SK-N-SH treated with all-trans-retinoic acid at 6 μM for 48 hours (cell line): ENCODE results near the gene NRAS.

ENCODE experiments used
- ATAC-seq: fragments of 200-7000 bp; cut with Tn5 transposase; 3 replicates; pipeline ENCODE4 v1.9.1; 2020; ENCODE audit warnings: mild to moderate bottlenecking, moderate library complexity
- BACH2 ChIP-seq: fragments of 250-450 bp; sonication (Bioruptor Pico); IDR thresholded peaks from 2 replicates; pipeline ENCODE4 v1.9.0; 2021; ENCODE audit warnings: mild to moderate bottlenecking, borderline replicate concordance
- CSDC2 ChIP-seq: fragments of 250-450 bp; sonication (Bioruptor Pico); IDR thresholded peaks from 2 replicates; pipeline ENCODE4 v1.5.0; 2020; ENCODE audit warnings: mild to moderate bottlenecking, moderate library complexity
- ISL1 ChIP-seq: fragments of 250-450 bp; sonication (Bioruptor Pico); IDR thresholded peaks from 2 replicates; pipeline ENCODE4 v2.1.2; 2022; ENCODE audit warnings: mild to moderate bottlenecking, moderate library complexity
- OSR1 ChIP-seq: fragments of 250-450 bp; sonication (Bioruptor Pico); IDR thresholded peaks from 2 replicates; pipeline ENCODE4 v1.8.0; 2022; ENCODE audit warnings: moderate library complexity, mild to moderate bottlenecking, inconsistent platforms
- POU6F1 ChIP-seq: fragments of 250-450 bp; sonication (Bioruptor Pico); IDR thresholded peaks from 2 replicates; pipeline ENCODE4 v1.8.0; 2021; ENCODE audit warnings: low read depth, mild to moderate bottlenecking, moderate library complexity, borderline replicate concordance
- PPARA ChIP-seq: fragments of 250-450 bp; sonication (Bioruptor Pico); IDR thresholded peaks from 2 replicates; pipeline ENCODE4 v1.5.0; 2020; ENCODE audit warnings: mild to moderate bottlenecking, borderline replicate concordance
- RARB ChIP-seq: fragments of 250-450 bp; sonication (Bioruptor Pico); IDR thresholded peaks from 2 replicates; pipeline ENCODE4 v1.8.0; 2021; ENCODE audit warnings: mild to moderate bottlenecking, moderate library complexity
- SNAI2 ChIP-seq: fragments of 250-450 bp; sonication (Bioruptor Pico); IDR thresholded peaks from 2 replicates; pipeline ENCODE4 v1.5.0; 2020; ENCODE audit warnings: mild to moderate bottlenecking, moderate library complexity
- ZC3H10 ChIP-seq: fragments of 250-450 bp; sonication (Bioruptor Pico); IDR thresholded peaks from 2 replicates; pipeline ENCODE4 v1.5.1; 2021; ENCODE audit warnings: mild to moderate bottlenecking, moderate library complexity
- ZFP3 ChIP-seq: fragments of 250-450 bp; sonication (Bioruptor Pico); IDR thresholded peaks from 2 replicates; pipeline ENCODE4 v1.5.0; 2020; ENCODE audit warnings: mild to moderate bottlenecking, moderate library complexity
- ZFP30 ChIP-seq: fragments of 450-650 bp; formaldehyde crosslinking; IDR thresholded peaks from 2 replicates; pipeline ENCODE4 v1.5.0; 2022; ENCODE audit warnings: mild to moderate bottlenecking, moderate library complexity
- ZNF70 ChIP-seq: fragments of 450-650 bp; formaldehyde crosslinking; IDR thresholded peaks from 2 replicates; pipeline ENCODE4 v1.5.0; 2020; ENCODE audit warnings: mild to moderate bottlenecking, moderate library complexity
- ZNF8 ChIP-seq: fragments of 450-650 bp; formaldehyde crosslinking; IDR thresholded peaks from 2 replicates; pipeline ENCODE4 v1.5.0; 2020; ENCODE audit warnings: mild to moderate bottlenecking, moderate library complexity
- TF ChIP-seq, protein P1 (sequence below): fragments of 250-450 bp; sonication (Bioruptor Pico); IDR thresholded peaks from 2 replicates; pipeline ENCODE4 v1.5.1; 2020; ENCODE audit warnings: low read depth, mild to moderate bottlenecking, moderate library complexity
- TF ChIP-seq, protein P2 (sequence below): fragments of 250-450 bp; sonication (Bioruptor Pico); IDR thresholded peaks from 2 replicates; pipeline ENCODE4 v1.5.0; 2020; ENCODE audit warnings: mild to moderate bottlenecking, moderate library complexity
- TF ChIP-seq, protein P3 (sequence below): fragments of 250-450 bp; sonication (Bioruptor Pico); IDR thresholded peaks from 2 replicates; pipeline ENCODE4 v1.5.1; 2021; ENCODE audit warnings: mild to moderate bottlenecking, moderate library complexity
- TF ChIP-seq, protein P4 (sequence below): fragments of 250-450 bp; sonication (Bioruptor Pico); IDR thresholded peaks from 2 replicates; pipeline ENCODE4 v1.8.0; 2020; ENCODE audit warnings: mild to moderate bottlenecking, moderate library complexity, borderline replicate concordance

Gene NRAS

GRCh38 chr1:114753143-114753542, 36.6 kb upstream of the NRAS start (continued):
- TF ChIP-seq CSDC2 = no peak
- no peak for TF ChIP-seq ZC3H10 (CRISPR knock-in tag)
- no peak for TF ChIP-seq RARB
- TF ChIP-seq ZFP30 (CRISPR knock-in tag) = no peak
- TF ChIP-seq, all 23 proteins: peak for 0

GRCh38 chr1:114750780-114751179, 34.2 kb upstream of the NRAS start:
- ATAC-seq = no peak
- TF ChIP-seq ZFP3 (CRISPR knock-in tag) (no peak), OSR1 (CRISPR knock-in tag) (no peak), POU6F1 (CRISPR knock-in tag) (no peak)

- TF ChIP-seq PPARA (CRISPR knock-in tag) = no peak
- TF ChIP-seq ZFP3 (CRISPR knock-in tag) = no peak
- TF ChIP-seq ISL1 (CRISPR knock-in tag) = no peak
- no peak for ATAC-seq
These were observed 33.3 kb upstream of the NRAS start for GRCh38 chr1:114749835-114750234.

- no peak for ATAC-seq
These were observed 30.0 kb upstream of the NRAS start for GRCh38 chr1:114746450-114747121.

DNA sequence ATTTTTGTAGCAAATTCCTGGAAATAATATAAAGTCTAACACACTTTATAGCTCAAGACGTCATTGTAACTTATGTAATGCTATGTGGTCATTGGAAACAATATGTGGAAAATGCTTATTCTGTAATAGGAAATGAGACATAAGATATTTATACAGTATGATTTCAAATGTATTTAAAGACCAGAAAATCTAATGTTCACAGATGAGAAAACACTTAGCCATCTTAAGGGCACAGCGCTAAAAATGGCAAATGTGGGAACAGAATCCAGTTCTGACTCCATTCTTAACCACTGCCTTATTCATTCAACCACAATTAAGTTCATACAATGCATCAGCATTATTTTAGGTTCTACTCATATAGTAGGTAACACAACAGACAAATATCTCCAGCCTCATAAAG, 28.7 kb upstream of the NRAS start:
- ATAC-seq = no peak
- TF ChIP-seq ZC3H10 (CRISPR knock-in tag) = no peak
- TF ChIP-seq CSDC2 = no peak
- no peak for TF ChIP-seq SNAI2 (CRISPR knock-in tag)
- no peak for TF ChIP-seq ZNF8 (CRISPR knock-in tag)
- TF ChIP-seq ZNF70 (CRISPR knock-in tag) = no peak
- TF ChIP-seq RARB = no peak
- TF ChIP-seq, protein P1, sequence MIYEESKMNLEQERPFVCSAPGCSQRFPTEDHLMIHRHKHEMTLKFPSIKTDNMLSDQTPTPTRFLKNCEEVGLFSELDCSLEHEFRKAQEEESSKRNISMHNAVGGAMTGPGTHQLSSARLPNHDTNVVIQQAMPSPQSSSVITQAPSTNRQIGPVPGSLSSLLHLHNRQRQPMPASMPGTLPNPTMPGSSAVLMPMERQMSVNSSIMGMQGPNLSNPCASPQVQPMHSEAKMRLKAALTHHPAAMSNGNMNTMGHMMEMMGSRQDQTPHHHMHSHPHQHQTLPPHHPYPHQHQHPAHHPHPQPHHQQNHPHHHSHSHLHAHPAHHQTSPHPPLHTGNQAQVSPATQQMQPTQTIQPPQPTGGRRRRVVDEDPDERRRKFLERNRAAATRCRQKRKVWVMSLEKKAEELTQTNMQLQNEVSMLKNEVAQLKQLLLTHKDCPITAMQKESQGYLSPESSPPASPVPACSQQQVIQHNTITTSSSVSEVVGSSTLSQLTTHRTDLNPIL = no peak
- no peak for TF ChIP-seq ZFP3 (CRISPR knock-in tag)
- TF ChIP-seq, protein P2, sequence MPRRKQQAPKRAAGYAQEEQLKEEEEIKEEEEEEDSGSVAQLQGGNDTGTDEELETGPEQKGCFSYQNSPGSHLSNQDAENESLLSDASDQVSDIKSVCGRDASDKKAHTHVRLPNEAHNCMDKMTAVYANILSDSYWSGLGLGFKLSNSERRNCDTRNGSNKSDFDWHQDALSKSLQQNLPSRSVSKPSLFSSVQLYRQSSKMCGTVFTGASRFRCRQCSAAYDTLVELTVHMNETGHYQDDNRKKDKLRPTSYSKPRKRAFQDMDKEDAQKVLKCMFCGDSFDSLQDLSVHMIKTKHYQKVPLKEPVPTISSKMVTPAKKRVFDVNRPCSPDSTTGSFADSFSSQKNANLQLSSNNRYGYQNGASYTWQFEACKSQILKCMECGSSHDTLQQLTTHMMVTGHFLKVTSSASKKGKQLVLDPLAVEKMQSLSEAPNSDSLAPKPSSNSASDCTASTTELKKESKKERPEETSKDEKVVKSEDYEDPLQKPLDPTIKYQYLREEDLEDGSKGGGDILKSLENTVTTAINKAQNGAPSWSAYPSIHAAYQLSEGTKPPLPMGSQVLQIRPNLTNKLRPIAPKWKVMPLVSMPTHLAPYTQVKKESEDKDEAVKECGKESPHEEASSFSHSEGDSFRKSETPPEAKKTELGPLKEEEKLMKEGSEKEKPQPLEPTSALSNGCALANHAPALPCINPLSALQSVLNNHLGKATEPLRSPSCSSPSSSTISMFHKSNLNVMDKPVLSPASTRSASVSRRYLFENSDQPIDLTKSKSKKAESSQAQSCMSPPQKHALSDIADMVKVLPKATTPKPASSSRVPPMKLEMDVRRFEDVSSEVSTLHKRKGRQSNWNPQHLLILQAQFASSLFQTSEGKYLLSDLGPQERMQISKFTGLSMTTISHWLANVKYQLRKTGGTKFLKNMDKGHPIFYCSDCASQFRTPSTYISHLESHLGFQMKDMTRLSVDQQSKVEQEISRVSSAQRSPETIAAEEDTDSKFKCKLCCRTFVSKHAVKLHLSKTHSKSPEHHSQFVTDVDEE (CRISPR knock-in tag) = no peak
- TF ChIP-seq, protein P3, sequence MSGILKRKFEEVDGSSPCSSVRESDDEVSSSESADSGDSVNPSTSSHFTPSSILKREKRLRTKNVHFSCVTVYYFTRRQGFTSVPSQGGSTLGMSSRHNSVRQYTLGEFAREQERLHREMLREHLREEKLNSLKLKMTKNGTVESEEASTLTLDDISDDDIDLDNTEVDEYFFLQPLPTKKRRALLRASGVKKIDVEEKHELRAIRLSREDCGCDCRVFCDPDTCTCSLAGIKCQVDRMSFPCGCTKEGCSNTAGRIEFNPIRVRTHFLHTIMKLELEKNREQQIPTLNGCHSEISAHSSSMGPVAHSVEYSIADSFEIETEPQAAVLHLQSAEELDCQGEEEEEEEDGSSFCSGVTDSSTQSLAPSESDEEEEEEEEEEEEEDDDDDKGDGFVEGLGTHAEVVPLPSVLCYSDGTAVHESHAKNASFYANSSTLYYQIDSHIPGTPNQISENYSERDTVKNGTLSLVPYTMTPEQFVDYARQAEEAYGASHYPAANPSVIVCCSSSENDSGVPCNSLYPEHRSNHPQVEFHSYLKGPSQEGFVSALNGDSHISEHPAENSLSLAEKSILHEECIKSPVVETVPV (CRISPR knock-in tag) = no peak
- no peak for TF ChIP-seq BACH2 (CRISPR knock-in tag)

More at GRCh38 chr1:114746450-114747121, 30.0 kb upstream of the NRAS start:
- TF ChIP-seq ISL1 (CRISPR knock-in tag) (no peak), SNAI2 (CRISPR knock-in tag) (no peak), ZNF70 (CRISPR knock-in tag) (no peak), OSR1 (CRISPR knock-in tag) (no peak)
- TF ChIP-seq, protein P1 = no peak
- TF ChIP-seq, protein P4, sequence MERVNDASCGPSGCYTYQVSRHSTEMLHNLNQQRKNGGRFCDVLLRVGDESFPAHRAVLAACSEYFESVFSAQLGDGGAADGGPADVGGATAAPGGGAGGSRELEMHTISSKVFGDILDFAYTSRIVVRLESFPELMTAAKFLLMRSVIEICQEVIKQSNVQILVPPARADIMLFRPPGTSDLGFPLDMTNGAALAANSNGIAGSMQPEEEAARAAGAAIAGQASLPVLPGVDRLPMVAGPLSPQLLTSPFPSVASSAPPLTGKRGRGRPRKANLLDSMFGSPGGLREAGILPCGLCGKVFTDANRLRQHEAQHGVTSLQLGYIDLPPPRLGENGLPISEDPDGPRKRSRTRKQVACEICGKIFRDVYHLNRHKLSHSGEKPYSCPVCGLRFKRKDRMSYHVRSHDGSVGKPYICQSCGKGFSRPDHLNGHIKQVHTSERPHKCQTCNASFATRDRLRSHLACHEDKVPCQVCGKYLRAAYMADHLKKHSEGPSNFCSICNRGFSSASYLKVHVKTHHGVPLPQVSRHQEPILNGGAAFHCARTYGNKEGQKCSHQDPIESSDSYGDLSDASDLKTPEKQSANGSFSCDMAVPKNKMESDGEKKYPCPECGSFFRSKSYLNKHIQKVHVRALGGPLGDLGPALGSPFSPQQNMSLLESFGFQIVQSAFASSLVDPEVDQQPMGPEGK (CRISPR knock-in tag) = no peak
- TF ChIP-seq, all 23 proteins: peak for 0
